HL-60 (cell line): ENCODE data around the gene MYBPH.

Experiments
- DNase-seq, 2 experiments: peaks; one replicate each; pipeline ENCODE4 v3.0.0-alpha.2; 2010 to 2020; ENCODE audit warnings: low read depth in 1 of 2, low spot score in 1 of 2
- H3K27ac ChIP-seq: fragments of 250-450 bp; sonication (Bioruptor Pico); replicated peaks from 2 replicates; pipeline ENCODE4 v1.5.1; 2020; ENCODE audit warnings: mild to moderate bottlenecking, moderate library complexity
- H3K27me3 ChIP-seq: fragments of 250-450 bp; sonication (Bioruptor Pico); 2 replicates; pipeline ENCODE4 v1.5.1; 2021; ENCODE audit warnings: mild to moderate bottlenecking, moderate library complexity; ENCODE audit not compliant: insufficient read depth, poor library complexity, severe bottlenecking
- H3K4me3 ChIP-seq: replicated peaks from 2 replicates; pipeline ENCODE4 v1.5.1; 2011; ENCODE audit warnings: mild to moderate bottlenecking, control low read depth, low read length; ENCODE audit not compliant: insufficient read depth
- CTCF ChIP-seq: IDR thresholded peaks from one replicate; pipeline ENCODE4 v1.5.1; 2011; ENCODE audit warnings: low read length, control low read depth, inconsistent platforms; ENCODE audit not compliant: insufficient read depth
- GABPA ChIP-seq: IDR thresholded peaks from 2 replicates; pipeline ENCODE4 v1.6.1; 2012; ENCODE audit warnings: low read depth
- POLR2AphosphoS5 ChIP-seq: IDR thresholded peaks from 2 replicates; pipeline ENCODE4 v1.6.1; 2012; ENCODE audit warnings: low read depth
- SPI1 ChIP-seq: IDR thresholded peaks from 2 replicates; pipeline ENCODE4 v1.6.1; 2012; ENCODE audit warnings: low read depth, mild to moderate bottlenecking, borderline replicate concordance
- TF ChIP-seq, protein P1 (sequence below): IDR thresholded peaks from 2 replicates; pipeline ENCODE4 v1.6.1; 2012; ENCODE audit warnings: low read depth; ENCODE audit not compliant: insufficient replicate concordance

The MYBPH gene

GRCh38 chr1:203139976-203140475 lies 35.6 kb downstream of the MYBPH start:
- no peak for DNase-seq
- TF ChIP-seq SPI1 (no peak), POLR2AphosphoS5 (no peak), GABPA (no peak), CTCF (no peak)
- TF ChIP-seq, protein P1, sequence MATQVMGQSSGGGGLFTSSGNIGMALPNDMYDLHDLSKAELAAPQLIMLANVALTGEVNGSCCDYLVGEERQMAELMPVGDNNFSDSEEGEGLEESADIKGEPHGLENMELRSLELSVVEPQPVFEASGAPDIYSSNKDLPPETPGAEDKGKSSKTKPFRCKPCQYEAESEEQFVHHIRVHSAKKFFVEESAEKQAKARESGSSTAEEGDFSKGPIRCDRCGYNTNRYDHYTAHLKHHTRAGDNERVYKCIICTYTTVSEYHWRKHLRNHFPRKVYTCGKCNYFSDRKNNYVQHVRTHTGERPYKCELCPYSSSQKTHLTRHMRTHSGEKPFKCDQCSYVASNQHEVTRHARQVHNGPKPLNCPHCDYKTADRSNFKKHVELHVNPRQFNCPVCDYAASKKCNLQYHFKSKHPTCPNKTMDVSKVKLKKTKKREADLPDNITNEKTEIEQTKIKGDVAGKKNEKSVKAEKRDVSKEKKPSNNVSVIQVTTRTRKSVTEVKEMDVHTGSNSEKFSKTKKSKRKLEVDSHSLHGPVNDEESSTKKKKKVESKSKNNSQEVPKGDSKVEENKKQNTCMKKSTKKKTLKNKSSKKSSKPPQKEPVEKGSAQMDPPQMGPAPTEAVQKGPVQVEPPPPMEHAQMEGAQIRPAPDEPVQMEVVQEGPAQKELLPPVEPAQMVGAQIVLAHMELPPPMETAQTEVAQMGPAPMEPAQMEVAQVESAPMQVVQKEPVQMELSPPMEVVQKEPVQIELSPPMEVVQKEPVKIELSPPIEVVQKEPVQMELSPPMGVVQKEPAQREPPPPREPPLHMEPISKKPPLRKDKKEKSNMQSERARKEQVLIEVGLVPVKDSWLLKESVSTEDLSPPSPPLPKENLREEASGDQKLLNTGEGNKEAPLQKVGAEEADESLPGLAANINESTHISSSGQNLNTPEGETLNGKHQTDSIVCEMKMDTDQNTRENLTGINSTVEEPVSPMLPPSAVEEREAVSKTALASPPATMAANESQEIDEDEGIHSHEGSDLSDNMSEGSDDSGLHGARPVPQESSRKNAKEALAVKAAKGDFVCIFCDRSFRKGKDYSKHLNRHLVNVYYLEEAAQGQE: no peak
- no peak overlapping the region for H3K27ac ChIP-seq
- peaks cover 3% of the 10 kb centered on the region for H3K27me3 ChIP-seq
- no peak overlapping the region for H3K4me3 ChIP-seq

DNA sequence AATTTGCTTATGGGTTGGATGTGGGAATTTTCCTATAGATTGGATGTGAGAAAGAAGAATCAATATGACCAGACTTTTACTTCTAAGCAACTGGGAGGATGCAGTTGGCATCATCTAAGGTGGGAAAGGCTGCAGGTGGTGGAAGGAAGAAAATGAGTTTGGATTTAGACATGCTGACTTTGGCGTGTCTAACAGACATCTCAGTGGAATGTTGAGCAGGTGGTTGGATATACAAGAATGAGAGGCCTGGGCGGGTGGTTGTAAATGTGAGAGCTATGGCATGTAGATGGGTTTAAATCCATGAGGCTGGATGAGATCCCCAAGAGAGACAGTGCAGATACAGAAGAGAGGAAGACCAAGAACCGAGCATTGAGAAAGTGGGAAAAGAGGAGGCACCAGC lies 37.6 kb downstream of the MYBPH start:
- no peak overlapping the region for H3K27ac ChIP-seq
- DNase-seq: no peak
- TF ChIP-seq CTCF: no peak
- TF ChIP-seq SPI1: no peak
- TF ChIP-seq GABPA: no peak
- TF ChIP-seq, protein P1: no peak
- no peak for TF ChIP-seq POLR2AphosphoS5
- H3K27me3 ChIP-seq: peaks cover 3% of the 10 kb centered on the region
- no peak overlapping the region for H3K4me3 ChIP-seq

GRCh38 chr1:203137324-203137723 lies 38.3 kb downstream of the MYBPH start:
- TF ChIP-seq, protein P1: no peak
- TF ChIP-seq SPI1: no peak
- no peak for TF ChIP-seq CTCF
- no peak for TF ChIP-seq POLR2AphosphoS5
- TF ChIP-seq GABPA: no peak
- no peak for DNase-seq
- H3K4me3 ChIP-seq: no peak overlapping the region
- H3K27ac ChIP-seq: no peak overlapping the region
- peaks cover 3% of the 10 kb centered on the region for H3K27me3 ChIP-seq
